GM23338 (cell line): Measurements from ENCODE around the gene VKORC1L1. TPM values are rescaled to one million over a fixed set of nuclear protein-coding genes. Genes with fewer than 3 reads are reported as not detected.

Source experiments
- ATAC-seq: fragments of 200-7000 bp; cut with Tn5 transposase; 3 replicates; pipeline ENCODE4 v1.9.1; 2020
- DNase-seq: peaks from one replicate; pipeline ENCODE4 v3.0.0-alpha.2; 2015; ENCODE audit warnings: low spot score
- H2AFZ ChIP-seq: fragments of 200-600 bp; sonication (generic); 2 replicates; pipeline ENCODE4 v1.8.0; 2016; ENCODE audit warnings: antibody characterized with exemption, mild to moderate bottlenecking, moderate library complexity
- H3F3A ChIP-seq: fragments of 200-600 bp; sonication (generic); replicated peaks from 2 replicates; pipeline ENCODE4 v1.8.0; 2017; ENCODE audit warnings: antibody characterized with exemption, mixed run types, low read depth
- H3K27ac ChIP-seq: fragments of 200-600 bp; sonication (generic); 2 replicates; pipeline ENCODE4 v1.6.1; 2016; ENCODE audit warnings: low read depth
- H3K27me3 ChIP-seq: fragments of 200-600 bp; sonication (generic); 2 replicates; pipeline ENCODE4 v1.8.0; 2016; ENCODE audit warnings: mild to moderate bottlenecking, mixed run types, moderate library complexity; ENCODE audit not compliant: insufficient read depth
- H3K36me3 ChIP-seq: fragments of 200-600 bp; sonication (generic); 2 replicates; pipeline ENCODE4 v1.8.0; 2016; ENCODE audit warnings: mild to moderate bottlenecking; ENCODE audit not compliant: insufficient read depth
- H3K4me1 ChIP-seq: fragments of 200-600 bp; sonication (generic); 2 replicates; pipeline ENCODE4 v1.8.0; 2016; ENCODE audit warnings: mild to moderate bottlenecking, moderate library complexity; ENCODE audit not compliant: insufficient read depth
- H3K4me2 ChIP-seq: fragments of 200-600 bp; sonication (generic); 2 replicates; pipeline ENCODE4 v1.7.1; 2017; ENCODE audit warnings: mixed run types
- H3K4me3 ChIP-seq: fragments of 200-600 bp; sonication (generic); 2 replicates; pipeline ENCODE4 v1.6.1; 2016; ENCODE audit warnings: mixed run types
- H3K79me2 ChIP-seq: fragments of 200-600 bp; sonication (generic); replicated peaks from 2 replicates; pipeline ENCODE4 v1.8.0; 2017; ENCODE audit warnings: mild to moderate bottlenecking; ENCODE audit not compliant: insufficient read depth
- H3K9me2 ChIP-seq: fragments of 200-600 bp; sonication (generic); 2 replicates; pipeline ENCODE4 v1.8.0; 2017; ENCODE audit not compliant: insufficient read depth
- H4K20me1 ChIP-seq: fragments of 200-600 bp; sonication (generic); replicated peaks from 2 replicates; pipeline ENCODE4 v1.8.0; 2017; ENCODE audit warnings: mild to moderate bottlenecking; ENCODE audit not compliant: insufficient read depth
- H3K27ac Mint-ChIP-seq: 2 replicates; pipeline ENCODE4 v1.8.0; 2020; ENCODE audit warnings: inconsistent platforms, mild to moderate bottlenecking, moderate library complexity, mixed read lengths
- H3K27me3 Mint-ChIP-seq: 3 replicates; pipeline ENCODE4 v1.8.0; 2022; ENCODE audit warnings: low read depth, mild to moderate bottlenecking, moderate library complexity, mixed read lengths, inconsistent platforms; ENCODE audit not compliant: insufficient read depth, poor library complexity
- H3K36me3 Mint-ChIP-seq: 3 replicates; pipeline ENCODE4 v1.8.0; 2021; ENCODE audit warnings: low read depth, mild to moderate bottlenecking, inconsistent platforms, moderate library complexity, mixed read lengths
- H3K4me1 Mint-ChIP-seq: 3 replicates; pipeline ENCODE4 v1.8.0; 2020; ENCODE audit warnings: mild to moderate bottlenecking, inconsistent platforms, mixed read lengths
- H3K4me3 Mint-ChIP-seq: 3 replicates; pipeline ENCODE4 v1.8.0; 2021; ENCODE audit warnings: moderate library complexity, mild to moderate bottlenecking, inconsistent platforms, mixed read lengths
- H3K9me3 Mint-ChIP-seq: 3 replicates; pipeline ENCODE4 v1.8.0; 2020; ENCODE audit warnings: moderate library complexity, mild to moderate bottlenecking, inconsistent platforms, mixed read lengths
- CTCF ChIP-seq, 2 experiments: fragments of 200-600 bp in 1 of 2; sonication (generic) in 1 of 2; conservative IDR thresholded peaks; 2 replicates each; pipeline versions ENCODE4 v1.5.1 to v1.6.1; 2016 to 2017; ENCODE audit warnings: antibody characterized with exemption in 2 of 2, low read depth in 2 of 2, mild to moderate bottlenecking in 2 of 2, moderate library complexity in 1 of 2
- EZH2 ChIP-seq: fragments of 200-600 bp; sonication (generic); IDR thresholded peaks from one replicate; pipeline ENCODE4 v1.8.0; 2017; ENCODE audit warnings: antibody characterized with exemption, mild to moderate bottlenecking, low read depth; ENCODE audit not compliant: unreplicated experiment
- EZH2phosphoT487 ChIP-seq: fragments of 200-600 bp; sonication (generic); IDR thresholded peaks from one replicate; pipeline ENCODE4 v1.8.1; 2018; ENCODE audit warnings: antibody characterized with exemption; ENCODE audit not compliant: unreplicated experiment
- JUNB ChIP-seq: IDR thresholded peaks from one replicate; pipeline ENCODE4 v1.6.1; 2016; ENCODE audit warnings: antibody characterized with exemption; ENCODE audit not compliant: unreplicated experiment
- NANOG ChIP-seq: IDR thresholded peaks from 2 replicates; pipeline ENCODE4 v1.6.1; 2016; ENCODE audit warnings: antibody characterized with exemption, borderline replicate concordance
- POLR2AphosphoS5 ChIP-seq: IDR thresholded peaks from 2 replicates; pipeline ENCODE4 v1.6.1; 2016; ENCODE audit warnings: antibody characterized with exemption, low read depth
- STAT1 ChIP-seq: IDR thresholded peaks from one replicate; pipeline ENCODE4 v1.6.1; 2016; ENCODE audit warnings: antibody characterized with exemption; ENCODE audit not compliant: unreplicated experiment
- ZNF114 ChIP-seq: fragments of 250-450 bp; sonication (Bioruptor Pico); IDR thresholded peaks from 2 replicates; pipeline ENCODE4 v1.5.0; 2020; ENCODE audit warnings: mild to moderate bottlenecking, moderate library complexity
- ZNF462 ChIP-seq: fragments of 250-450 bp; sonication (Bioruptor Pico); IDR thresholded peaks from 2 replicates; pipeline ENCODE4 v1.5.0; 2020; ENCODE audit warnings: mild to moderate bottlenecking, moderate library complexity
- polyA plus RNA-seq: library from polyadenylated mRNA; unstranded; fragments of >200 nt; fragmentation: Nextera tagmentation; extraction: Ambion mirVana; gene quantifications from 2 replicates; pipeline ENCODE4 v1.2.1, GENCODE V29; 2016
- total RNA-seq: library from RNA; depleted of rRNA; stranded (reverse); fragments of >200 nt; shearing (Covaris generic); gene quantifications from 2 replicates; pipeline ENCODE4 v1.2.3, GENCODE V29; 2014
- TF ChIP-seq, protein P1 (sequence below): IDR thresholded peaks from 2 replicates; pipeline ENCODE4 v1.6.1; 2016; ENCODE audit warnings: antibody characterized with exemption
- TF ChIP-seq, protein P2 (sequence below): IDR thresholded peaks from one replicate; pipeline ENCODE4 v1.6.1; 2018; ENCODE audit warnings: antibody characterized with exemption; ENCODE audit not compliant: unreplicated experiment

VKORC1L1 gene
- total and polyA plus RNA-seq, 2 experiments from 2014 or later, result 21.5 to 30.3 TPM

- H3F3A ChIP-seq, result no peaks in the 10 kb centered on the region
- TF ChIP-seq STAT1 (no peak), JUNB (no peak), NANOG (no peak), CTCF (conservative IDR thresholded peaks at IDR 0.05; ENCODE audit: low read depth in 2 of 2) (no peak), ZNF114 (no peak), POLR2AphosphoS5 (no peak), EZH2phosphoT487 (no peak), EZH2 (no peak), ZNF462 (no peak)
- TF ChIP-seq, protein P1, sequence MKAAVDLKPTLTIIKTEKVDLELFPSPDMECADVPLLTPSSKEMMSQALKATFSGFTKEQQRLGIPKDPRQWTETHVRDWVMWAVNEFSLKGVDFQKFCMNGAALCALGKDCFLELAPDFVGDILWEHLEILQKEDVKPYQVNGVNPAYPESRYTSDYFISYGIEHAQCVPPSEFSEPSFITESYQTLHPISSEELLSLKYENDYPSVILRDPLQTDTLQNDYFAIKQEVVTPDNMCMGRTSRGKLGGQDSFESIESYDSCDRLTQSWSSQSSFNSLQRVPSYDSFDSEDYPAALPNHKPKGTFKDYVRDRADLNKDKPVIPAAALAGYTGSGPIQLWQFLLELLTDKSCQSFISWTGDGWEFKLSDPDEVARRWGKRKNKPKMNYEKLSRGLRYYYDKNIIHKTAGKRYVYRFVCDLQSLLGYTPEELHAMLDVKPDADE, result no peak
- TF ChIP-seq, protein P2, sequence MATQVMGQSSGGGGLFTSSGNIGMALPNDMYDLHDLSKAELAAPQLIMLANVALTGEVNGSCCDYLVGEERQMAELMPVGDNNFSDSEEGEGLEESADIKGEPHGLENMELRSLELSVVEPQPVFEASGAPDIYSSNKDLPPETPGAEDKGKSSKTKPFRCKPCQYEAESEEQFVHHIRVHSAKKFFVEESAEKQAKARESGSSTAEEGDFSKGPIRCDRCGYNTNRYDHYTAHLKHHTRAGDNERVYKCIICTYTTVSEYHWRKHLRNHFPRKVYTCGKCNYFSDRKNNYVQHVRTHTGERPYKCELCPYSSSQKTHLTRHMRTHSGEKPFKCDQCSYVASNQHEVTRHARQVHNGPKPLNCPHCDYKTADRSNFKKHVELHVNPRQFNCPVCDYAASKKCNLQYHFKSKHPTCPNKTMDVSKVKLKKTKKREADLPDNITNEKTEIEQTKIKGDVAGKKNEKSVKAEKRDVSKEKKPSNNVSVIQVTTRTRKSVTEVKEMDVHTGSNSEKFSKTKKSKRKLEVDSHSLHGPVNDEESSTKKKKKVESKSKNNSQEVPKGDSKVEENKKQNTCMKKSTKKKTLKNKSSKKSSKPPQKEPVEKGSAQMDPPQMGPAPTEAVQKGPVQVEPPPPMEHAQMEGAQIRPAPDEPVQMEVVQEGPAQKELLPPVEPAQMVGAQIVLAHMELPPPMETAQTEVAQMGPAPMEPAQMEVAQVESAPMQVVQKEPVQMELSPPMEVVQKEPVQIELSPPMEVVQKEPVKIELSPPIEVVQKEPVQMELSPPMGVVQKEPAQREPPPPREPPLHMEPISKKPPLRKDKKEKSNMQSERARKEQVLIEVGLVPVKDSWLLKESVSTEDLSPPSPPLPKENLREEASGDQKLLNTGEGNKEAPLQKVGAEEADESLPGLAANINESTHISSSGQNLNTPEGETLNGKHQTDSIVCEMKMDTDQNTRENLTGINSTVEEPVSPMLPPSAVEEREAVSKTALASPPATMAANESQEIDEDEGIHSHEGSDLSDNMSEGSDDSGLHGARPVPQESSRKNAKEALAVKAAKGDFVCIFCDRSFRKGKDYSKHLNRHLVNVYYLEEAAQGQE, result no peak
- no peak for DNase-seq
- H3K9me2 ChIP-seq, result no peaks in the 10 kb centered on the region
- H3K4me1 ChIP-seq, result no peaks in the 10 kb centered on the region
- H3K79me2 ChIP-seq, result no peaks in the 10 kb centered on the region
- ATAC-seq, result no peak
- peaks cover 8% of the 10 kb centered on the region; the same call in 1 of the 2 replicates for H4K20me1 ChIP-seq
- Mint-ChIP-seq H3K36me3 (no peaks in the 10 kb centered on the region), H3K4me1 (no peaks in the 10 kb centered on the region), H3K27ac (no peak overlapping the region), H3K27me3 (no peaks in the 10 kb centered on the region), H3K9me3 (no peaks in the 10 kb centered on the region), H3K4me3 (no peak overlapping the region)
- no peak overlapping the region for H3K27ac ChIP-seq
- no peak overlapping the region for H3K4me2 ChIP-seq
- H2AFZ ChIP-seq, result no peak overlapping the region
- H3K36me3 ChIP-seq, result no peaks in the 10 kb centered on the region
- H3K4me3 ChIP-seq, result no peak overlapping the region
- H3K27me3 ChIP-seq, result no peaks in the 10 kb centered on the region
Observed at GRCh38 chr7:65946904-65947303, 74.0 kb downstream of the VKORC1L1 start.
